HG03432 (cell line): ENCODE data around the gene HOMER3.
A peak's percentile ranks its signal among the peaks of the same experiment; 100 is the strongest.
"Not testable (repeated sequence)": the region's sequence is repeated elsewhere in the genome, so short reads cannot be mapped to it uniquely, and the experiment has no call there.

Source experiments
- ATAC-seq: cut with Tn5 transposase; IDR thresholded peaks from one replicate; pipeline ENCODE4 v1.9.1; 2021; ENCODE audit warnings: mild to moderate bottlenecking, moderate library complexity; ENCODE audit not compliant: unreplicated experiment

Gene HOMER3

GRCh38 chr19:18928018-18928805 is 12.8 kb downstream of the HOMER3 start:
- no peak for ATAC-seq

GRCh38 chr19:18924684-18925213 is 16.3 kb downstream of the HOMER3 start:
- no peak for ATAC-seq

DNA sequence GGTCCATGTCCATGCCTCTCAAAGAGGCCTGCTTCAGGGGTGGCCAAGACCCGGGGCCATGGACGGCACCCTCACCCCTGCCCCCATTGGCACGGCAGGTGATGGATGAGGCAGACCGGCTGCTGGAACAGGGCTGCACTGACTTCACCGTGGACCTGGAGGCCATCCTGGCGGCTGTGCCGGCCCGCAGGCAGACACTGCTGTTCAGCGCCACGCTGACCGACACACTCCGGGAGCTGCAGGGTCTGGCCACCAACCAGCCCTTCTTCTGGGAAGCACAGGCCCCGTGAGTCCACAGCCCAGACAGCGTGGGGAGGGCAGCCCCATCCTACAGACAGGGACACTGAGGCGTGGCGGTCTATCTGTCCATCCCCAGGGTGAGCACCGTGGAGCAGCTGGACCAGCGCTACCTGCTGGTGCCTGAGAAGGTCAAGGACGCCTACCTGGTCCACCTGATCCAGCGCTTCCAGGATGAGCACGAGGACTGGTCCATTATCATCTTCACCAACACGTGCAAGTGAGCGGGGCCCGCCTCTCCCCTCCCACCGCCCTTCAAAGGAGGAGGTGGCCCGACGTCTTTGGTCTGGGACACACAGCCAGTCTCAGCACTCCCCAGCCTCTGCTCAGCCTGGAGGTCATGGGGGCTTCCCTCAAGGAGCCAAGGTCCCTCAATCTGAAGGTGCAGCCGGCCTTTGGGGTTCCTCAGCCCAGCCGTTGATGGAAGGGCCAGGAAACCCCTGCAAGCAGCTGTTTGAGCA is 18.6 kb downstream of the HOMER3 start:
- ATAC-seq = no peak

DNA sequence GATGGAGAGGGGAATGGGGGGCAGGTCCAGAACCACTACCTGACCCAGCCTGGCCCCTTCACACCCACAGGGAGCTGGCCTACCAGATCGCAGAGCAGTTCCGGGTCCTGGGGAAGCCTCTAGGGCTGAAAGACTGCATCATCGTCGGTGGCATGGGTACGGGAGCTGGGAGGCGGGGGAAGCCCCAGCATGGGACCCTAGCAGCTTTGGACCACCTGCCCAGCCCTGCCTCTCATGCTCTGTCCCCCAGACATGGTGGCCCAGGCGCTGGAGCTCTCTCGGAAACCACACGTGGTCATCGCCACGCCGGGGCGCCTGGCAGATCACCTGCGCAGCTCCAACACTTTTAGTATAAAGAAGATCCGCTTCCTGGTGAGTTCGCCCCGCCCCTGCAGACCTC is 19.4 kb downstream of the HOMER3 start:
- ATAC-seq = no peak

GRCh38 chr19:18920400-18920799 is 20.6 kb downstream of the HOMER3 start:
- no peak for ATAC-seq

DNA sequence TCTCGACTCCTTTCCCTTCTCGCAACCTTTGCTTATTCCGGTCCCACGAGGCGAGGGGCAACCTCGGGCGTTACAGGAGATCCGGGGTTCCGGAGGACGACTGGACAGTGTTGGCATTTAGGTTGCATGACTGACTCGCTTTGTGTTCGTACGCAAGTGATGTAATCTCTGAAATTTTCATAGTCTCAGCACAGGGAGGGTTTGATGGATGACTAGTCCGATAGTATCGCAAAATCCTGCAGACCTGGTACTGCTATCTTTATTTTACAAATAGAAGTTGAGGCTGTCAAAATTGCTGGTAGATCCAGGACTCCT is 21.2 kb downstream of the HOMER3 start:
- ATAC-seq = no peak

DNA sequence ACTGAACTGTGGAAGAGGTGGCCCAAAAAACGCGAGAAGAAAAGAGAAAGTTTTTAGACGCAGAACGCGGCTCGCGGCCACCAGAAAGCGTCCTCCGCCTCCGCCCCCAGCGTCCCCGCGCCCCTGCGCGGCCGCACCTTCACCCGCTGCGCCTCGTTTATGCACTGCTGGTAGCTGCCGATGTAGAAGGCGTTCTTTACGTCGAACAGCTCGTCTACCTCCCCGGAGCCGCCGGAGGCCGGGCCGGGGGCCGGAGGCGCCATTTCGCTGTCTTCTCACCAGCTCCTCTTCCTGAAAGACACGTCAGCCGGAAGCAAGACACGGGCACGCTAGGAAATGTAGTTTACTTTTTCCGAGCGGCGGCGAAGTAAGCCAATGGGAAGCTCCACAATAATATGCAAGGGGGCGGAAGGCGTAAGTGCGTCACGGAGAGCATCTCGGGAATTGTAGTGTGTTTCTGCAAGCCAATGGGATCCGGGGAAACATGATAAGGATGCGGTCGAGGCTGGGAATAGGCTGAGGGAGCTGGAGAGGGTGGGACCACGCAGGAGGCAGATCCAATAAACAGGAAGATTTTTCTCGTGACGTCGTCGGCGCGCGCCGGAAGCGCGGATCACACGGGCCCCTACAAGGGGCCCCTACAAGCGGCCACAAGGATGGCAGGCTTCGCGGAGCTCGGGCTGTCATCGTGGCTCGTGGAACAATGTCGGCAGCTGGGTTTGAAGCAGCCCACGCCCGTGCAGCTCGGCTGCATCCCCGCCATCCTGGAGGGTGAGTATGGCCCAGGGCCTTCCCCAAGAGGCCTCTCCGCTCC is 21.7 kb downstream of the HOMER3 start, which contains the start of the genes COPE and DDX49:
TSS of gene COPE (minus strand) at position 302 of the 814 bp plus-strand sequence. CDS start at position 263, 39 bp downstream.
TSS of gene DDX49 (plus strand) at position 630 of the 814 bp plus-strand sequence. CDS start at position 657, 27 bp downstream.
- ATAC-seq = peak; percentile 89

DNA sequence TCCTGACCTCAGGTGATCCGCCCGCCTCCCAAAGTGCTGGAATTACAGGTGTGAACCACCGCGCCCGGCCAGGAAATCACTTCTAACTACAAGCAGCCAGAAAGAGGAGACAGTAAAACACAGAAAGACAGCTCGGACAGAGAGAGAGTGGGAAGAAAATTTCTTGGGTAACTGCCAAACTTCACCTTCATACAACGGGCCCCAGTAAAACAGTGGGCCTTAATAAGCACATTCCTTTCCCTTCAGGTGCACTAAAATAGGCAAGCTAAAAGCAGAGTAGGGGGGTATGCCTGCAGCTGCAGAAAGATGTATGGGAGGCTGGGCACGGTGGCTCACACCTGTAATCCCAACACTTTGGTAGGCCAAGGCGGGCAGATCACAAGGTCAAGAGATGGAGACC is 23.4 kb downstream of the HOMER3 start:
- ATAC-seq = not testable (repeated sequence)

DNA sequence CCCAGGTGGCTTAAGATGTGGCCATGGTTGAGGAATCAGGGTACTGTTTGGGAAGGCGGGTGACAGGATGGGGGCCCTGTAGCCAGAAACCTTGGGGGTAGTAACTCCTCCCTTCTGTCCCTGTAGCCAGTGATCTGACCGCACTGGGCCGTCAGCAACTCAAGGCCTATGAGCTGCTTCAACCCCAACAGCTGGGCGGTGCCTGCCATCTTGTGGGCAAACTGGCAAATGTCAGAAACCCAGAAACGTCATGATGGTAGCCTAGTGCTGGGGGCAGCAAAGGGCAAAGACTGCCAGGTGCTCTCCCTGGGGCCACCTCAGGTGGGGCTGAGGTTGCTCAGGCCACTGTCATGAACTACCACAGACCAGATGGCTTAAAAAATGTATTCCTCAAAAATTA is 25.4 kb downstream of the HOMER3 start:
- ATAC-seq = no peak

DNA sequence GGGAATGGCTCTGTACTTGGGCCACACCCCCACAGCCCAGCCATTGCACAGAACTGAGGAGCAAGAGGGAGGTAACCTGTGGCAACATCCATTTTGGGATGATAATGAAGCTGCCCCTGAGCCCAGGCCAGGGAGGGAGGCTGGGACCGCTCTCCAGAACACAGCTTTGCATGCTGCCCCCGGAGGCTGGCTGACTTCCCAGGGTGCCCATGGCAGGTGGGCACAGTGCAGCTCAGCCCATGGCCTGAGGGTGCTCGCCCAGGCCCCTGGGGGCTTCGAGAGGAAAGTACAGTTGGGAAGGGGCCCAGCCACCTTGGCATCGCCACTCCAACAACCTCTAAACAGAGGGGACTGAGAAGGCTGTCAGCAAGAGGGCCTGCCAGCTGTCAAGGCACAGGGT is 27.6 kb downstream of the HOMER3 start:
- ATAC-seq = no peak

GRCh38 chr19:18912933-18913332 is 28.1 kb downstream of the HOMER3 start:
- no peak for ATAC-seq

DNA sequence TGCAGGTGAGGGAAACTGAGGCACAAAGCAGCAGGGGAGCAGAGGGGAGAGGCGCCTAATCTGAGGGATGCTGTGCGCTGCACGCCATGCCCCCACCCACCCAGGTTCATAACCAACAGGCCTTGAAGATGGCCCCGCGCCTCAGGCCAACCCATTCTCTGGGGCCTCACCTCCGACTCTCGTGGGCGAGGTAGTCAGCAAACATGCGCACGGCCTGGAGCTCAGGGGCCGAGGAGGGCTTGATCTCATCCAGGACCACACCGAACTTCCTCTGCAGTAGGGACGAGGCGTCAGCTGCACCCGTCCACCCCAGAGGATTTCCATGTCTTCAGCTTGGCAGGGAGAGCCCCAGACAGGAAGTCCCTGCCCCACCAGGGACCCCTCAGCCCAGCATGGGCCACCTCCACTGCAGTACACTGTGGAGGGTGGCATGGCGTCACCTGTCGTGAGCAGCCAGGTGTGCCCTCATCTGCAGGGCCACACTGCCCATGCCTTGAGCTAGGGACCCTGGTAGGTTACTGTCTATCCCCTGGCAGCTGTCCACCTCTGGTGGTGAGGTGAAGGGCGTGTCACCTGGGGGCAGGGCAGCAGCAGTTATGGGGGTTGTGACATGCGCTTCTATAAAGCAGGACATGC is 30.1 kb downstream of the HOMER3 start:
- ATAC-seq = no peak

GRCh38 chr19:18910010-18910409 is 31.0 kb downstream of the HOMER3 start:
- ATAC-seq = no peak

- no peak for ATAC-seq
These were observed 31.9 kb downstream of the HOMER3 start for GRCh38 chr19:18908917-18909619.

DNA sequence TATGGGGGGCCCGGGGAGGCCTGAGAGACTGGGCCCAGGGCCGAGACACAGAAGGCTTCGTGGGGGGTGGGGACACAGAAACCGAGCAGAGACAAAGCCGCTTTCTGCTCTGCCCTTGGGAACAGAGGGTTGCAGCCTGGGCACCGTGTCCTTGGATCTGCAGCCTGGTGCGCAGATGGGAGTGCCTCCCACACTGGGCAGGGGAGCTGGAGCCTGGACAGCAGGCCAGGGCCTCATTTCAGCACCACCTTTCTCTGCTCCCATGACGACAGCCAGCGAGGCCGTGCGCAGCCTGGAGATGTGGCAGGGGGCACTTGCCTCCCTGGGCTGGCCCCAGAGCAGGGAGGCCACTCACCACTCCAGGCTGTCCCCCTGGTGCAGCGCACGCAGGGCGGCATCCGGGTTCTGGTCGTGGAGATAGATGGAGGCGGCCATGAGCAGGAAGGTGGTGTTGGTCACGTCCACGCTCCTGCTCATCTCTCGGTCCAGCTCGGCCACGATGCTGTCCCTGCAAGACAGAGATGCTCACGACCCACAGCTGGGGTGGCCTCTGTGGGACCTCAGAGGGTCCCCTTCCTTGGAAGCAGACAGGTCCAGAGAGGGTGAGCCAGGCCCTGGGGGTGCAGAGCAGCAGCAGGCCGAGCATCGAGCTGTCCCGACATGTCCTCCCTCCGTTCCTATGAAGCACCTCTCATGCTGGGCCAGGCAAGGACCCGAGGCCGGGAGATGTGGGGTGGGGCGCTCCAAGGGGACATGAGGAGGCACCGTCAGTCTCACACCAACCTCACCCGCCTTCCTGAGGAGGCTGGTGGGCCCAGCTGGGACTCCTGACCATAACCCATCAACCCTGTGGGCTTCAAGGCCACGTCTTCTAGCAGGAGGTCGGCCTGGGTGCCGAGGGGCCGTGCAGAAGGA is 34.2 kb downstream of the HOMER3 start:
- ATAC-seq = no peak

DNA sequence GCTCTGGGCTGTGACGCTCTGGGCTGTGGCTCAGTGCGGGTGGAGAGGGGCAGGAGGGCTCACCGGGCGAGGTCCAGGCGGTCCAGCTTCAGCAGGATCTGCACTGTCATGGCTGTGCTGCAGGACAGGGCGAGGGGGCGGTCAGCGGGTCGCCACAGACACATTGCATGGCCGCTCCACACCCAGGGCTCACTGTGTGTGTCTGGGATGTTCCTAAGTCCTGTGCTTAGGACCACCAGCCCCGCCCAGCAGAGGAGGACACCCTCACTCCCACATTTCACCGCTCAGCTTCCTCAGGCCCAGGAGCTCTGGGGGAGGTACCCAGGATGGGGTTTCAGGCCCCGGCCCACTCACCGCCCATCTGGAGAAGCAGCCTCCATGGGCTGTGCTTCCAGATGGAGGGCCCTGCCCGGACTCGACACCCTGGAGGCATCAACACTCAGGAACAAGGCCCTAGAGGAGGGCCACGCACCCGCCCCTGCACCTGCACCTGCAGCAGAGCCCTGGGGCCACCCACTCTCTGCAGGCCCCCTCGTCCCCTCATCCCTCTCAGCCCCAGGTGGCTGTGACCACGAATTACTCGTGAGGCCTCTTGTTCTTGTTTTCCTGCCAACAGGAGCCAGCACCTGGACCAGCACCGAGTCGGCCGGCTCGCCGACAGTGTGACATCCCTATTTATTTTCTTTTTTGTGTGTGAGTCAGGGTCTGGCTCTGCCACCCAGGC is 35.3 kb downstream of the HOMER3 start:
- no peak for ATAC-seq

- no peak for ATAC-seq
These were observed 36.0 kb downstream of the HOMER3 start for GRCh38 chr19:18905058-18905456.

DNA sequence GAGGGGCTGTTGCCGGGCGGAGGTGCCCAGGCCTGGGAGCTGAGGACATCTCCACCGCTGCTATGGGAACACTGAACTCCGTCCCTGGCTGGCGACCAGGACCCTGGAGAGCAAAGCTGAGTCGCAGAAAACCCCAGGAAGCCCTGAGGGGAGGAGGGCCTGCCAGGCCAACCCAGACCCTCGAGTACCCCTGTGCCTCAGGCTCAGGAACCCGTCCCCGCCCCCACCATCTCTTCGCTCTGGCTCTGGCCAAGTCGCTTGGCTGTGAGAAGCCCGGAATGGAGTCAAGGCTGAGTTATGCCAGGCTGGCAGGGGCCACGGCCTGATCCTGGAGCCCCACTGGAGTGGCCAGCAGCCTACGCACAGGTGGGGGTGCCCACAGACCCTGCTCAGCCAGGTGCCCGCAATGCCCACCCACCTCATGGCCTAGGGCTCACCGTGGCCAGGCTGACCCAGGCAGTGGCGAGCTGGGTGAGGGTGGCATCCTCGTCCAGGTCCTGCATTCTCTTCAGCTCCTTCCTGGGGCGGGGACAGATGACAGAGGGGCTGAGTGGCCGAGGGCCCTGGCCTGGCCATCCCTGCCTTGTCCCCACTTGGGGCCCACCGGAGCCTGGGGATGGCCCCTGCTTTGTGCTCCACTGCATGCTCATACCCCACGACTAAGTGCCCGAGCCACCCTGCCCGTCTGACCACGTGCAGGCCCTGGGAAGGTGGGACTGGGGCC is 36.5 kb downstream of the HOMER3 start:
- no peak for ATAC-seq
